NOMO-1 treated with dmso at 0.1 percent for 144 hours (cell line): ENCODE results near the gene KCNC3.

ENCODE experiments used
- DNase-seq: peaks from one replicate; lab custom pipeline; 2025; ENCODE audit not compliant: unreplicated experiment; lab: John Stamatoyannopoulos, UW

Gene KCNC3

DNA sequence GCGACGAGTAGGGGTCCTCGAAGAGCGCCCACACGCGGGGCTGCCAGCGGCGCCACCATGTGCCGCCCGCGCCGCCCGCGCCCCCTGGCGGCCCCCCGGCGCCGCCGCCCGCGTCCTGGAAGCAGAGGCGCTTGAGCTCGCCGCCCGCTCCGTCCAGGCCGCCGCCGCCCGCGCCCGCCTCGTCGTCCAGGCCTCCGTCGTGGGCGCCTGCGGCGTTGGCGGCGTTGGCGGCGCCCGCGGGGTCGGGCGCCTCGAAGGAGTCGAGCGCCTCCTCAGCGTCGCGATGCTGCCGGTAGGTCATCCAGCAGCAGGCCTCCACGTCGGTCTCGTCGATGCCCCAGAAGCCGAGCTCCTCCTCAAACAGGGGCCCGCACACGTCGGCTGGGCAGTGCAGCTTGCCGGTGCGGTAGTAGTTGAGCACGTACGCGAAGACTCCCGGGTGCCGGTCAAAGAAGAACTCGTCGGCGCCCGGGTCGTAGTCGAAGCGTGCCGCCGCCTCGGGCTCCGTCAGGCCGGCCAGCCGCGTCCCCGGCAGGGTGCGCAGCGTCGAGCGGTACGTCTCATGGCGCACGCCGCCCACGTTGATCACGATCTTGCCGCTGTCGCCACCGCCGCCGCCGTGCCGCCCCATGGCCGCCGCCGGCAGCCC, 829 bp downstream of the KCNC3 start:
- no peak for DNase-seq

DNA sequence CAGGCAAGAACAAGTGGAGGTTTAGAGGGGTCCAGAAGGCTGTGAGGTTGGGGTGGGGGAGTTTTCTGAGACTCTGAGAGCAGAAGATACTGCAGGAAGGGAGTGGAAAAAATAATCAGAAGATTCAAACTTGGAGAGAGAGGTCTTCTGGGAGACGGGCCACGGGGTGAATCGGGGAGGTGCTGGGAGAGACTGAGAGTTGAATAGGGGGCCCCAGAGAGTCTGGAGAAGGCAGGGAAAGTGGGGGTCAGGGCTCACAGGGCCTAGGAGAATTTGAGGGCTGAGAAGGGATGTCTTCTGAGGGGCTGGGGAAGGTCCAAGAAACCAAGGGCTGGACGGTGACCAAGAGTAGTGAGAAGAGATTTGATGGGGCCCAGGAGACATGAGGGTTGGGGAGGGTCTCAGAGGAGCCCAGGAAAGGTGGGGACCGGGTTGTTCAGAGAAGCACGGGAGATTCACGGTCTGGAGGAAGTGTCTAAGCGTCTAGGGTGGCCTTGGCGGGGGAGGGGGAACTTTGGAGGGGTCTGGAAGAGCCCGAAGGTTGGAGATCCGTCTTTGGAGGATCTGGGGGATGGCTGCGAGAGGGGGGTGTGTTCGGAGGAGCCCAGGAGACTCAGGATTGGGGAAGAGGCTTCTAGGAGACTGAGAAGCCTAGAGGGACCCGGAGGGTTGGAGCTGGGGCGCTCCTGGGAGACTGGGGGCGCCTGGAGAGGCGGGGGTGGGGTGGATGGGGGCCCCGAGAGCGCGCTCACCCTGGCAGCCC, 1.5 kb downstream of the KCNC3 start:
- no peak for DNase-seq

DNA sequence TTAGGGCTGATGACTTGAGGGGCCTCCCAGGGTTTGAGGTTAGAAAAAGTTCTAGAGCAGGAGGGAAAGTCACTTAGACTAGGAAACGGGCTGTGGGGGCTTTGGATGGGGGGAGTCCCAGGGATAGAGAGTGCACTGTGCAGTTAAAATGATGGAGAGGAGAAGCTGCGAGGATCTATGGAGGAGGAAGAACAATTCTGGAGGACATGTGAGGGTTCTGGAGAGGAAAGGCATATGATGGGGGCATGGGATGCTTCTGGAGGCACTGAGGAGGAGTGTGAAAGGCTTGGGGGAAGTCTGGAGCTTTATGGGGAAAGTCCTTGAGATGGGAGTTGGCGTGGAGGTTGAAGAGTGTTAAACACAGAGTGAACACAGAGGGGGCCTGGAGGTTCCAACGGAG, 2.2 kb downstream of the KCNC3 start:
- DNase-seq: no peak

DNA sequence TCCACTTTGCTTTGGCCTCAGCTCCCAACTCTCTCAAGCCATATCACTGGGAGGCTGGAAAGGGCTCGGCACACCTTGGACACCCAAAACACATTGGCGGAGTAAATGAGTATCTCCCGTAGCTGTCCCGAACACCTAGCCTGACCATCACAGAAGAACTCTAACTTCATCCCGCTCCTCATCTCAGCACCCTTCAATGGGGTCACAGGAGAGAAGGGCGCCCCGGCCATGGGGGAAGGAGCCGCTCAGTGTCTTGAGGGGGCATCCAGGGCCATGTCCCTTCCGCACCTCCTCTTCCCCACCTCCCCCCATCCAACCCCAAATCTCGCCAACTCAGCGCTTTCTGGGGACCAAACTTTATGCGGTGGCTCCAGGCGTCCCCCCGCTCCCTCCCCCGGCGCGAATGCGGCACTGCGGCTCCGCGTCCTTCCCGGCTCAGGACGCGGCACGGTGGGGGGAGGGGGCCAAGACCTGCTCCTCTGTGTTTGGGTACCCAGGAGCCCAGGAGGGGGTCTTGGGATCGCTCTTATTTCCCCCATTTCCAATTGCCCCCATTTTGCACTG, 3.0 kb downstream of the KCNC3 start:
- DNase-seq: no peak

DNA sequence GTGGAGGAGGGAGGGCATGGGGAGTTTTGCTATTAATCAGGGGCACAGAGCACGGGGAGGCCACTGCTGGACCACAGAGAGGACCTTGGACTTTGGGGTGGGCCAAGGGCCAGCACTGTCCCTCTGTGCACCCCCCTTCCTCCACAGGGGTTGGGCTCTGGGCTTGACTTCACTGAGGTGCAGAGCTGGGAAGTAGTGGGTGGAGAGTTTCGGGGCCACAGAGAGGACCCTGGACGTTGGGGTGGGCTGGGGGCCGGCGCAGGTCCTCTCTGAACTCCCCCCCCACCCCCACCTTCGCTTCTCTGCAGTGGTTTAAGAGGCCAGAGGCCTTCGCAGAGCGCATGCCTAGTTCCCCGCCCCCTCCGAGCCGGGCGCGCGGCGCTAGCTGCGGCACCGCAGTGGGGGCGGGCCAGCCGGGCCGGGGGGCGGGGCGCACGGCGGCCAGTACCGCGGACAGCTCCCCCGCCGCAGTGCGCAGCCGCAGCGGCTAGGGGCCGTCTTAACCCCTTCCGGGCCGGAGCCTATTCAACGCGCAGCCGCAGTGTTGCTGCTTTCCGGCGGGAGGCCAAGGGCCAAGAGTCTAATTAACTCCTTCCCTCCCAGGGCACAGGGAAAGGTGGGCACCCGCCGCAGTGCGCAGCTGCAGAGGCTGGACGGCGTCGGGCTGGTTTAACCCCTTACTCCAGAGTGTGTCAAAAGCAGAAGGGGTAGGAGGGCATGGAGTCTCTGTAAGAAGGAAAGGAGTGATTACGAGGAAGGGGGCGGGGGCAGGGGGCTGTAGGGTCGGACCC, 3.7 kb downstream of the KCNC3 start:
- peak; percentile 59 for DNase-seq

DNA sequence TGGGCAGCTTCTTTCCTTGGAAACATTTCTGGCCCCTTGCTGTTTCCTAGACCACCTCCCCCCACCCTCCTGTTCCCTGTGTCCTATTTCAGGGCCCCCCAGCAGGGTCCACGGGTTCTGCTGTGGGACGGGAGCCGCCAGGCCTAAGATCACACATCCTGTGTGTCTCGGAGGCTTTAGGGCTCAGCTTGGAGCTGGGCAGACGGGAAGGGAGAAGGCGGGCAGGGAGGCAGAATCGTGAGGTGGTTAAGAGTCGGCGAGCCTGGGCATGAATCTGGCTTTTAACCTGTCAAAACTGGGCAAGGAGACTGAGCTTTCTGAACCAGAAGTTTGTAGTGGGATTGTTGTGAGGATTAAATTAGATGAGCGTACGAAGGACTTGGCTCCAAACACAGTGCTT, 4.8 kb downstream of the KCNC3 start:
- DNase-seq: no peak

DNA sequence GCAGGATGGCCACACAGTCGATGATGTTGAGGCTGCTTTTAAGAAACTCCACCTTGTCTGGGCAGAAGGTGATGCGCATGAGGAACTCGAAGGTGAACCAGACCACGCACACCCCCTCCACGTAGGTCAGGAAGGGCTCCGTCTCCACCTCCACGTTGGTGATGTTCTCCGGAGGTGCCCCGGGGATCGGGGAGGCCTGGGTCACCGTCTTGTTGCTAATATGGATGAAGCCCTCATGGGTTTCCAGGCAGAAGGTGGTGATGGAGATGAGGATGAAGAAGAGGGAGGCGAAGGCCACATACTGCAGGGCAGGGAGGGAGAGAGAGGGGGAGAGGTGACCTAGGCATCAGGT, 5.4 kb downstream of the KCNC3 start:
- DNase-seq: no peak

DNA sequence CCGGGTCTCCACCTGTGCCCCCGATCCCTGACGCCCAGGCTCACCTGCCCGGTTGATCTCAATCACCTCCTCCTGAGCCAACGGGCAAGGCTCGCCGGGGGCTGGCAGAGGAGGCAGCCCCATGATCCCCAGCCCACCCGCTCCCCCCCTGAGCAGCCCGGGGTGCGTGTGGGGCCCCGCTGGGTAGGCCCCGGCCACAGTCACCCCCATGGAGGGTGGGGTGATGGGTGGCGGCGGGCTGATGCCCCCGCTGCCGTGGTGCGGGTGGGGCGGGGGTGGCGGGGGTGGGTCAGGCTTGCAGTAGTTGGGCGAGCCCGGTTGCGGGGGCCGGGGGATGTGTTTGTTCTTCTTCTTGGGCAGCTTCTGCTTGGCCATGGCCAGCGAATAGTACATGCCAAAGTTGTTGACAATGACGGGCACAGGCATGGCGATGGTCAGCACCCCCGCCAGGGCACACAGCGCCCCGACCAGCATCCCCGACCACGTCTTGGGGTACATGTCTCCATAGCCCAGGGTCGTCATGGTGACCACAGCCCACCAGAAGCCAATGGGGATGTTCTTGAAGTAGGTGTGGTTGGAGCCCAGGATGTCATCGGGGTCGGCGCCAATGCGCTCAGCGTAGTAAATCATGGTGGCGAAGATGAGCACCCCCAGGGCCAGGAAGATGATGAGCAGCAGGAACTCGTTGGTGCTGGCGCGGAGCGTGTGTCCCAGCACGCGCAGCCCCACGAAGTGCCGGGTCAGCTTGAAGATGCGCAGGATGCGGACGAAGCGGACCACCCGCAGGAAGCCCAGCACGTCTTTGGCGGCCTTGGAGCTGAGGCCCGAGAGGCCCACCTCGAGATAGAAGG, 6.0 kb downstream of the KCNC3 start:
- no peak for DNase-seq

DNA sequence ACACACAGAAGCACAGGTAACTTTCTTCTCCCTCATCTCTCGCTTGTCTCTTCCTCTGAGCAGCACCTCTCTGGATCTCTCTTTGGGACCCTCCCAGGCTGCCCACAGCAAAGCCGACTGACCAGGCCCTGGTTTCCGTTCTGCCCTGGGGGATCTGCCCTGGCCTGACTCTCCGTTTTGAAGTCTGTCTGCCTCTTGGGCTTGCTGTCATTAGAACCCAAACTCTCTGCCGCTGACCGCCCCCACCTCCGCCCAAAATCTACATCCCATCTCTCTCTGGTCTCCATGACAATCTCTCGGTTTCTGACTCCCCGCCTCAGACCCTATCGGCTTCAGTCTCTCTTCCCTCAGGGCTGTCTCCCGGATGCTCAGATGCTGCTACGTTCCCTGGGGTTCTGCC, 6.9 kb downstream of the KCNC3 start:
- DNase-seq: no peak

DNA sequence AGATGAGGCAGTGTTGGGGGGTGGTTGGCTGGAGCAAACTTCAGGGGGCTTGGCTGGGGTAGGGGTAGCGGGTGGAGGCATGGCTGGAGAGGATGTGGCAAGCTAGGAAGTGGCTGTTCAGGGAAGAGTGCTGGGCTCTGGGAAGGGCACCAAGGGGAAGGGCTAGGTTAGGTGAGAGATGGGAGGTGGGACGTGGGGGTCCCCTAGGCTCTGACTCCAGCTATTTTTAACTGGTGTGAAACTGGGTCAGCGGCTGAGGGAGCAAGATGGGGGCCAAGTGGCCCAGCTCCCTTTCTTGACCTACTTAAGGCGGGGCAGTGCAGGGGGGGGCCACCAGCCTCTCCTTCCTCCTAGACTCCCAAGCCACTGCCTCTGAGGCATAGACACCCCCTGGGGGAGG, 7.3 kb downstream of the KCNC3 start:
- no peak for DNase-seq

DNA sequence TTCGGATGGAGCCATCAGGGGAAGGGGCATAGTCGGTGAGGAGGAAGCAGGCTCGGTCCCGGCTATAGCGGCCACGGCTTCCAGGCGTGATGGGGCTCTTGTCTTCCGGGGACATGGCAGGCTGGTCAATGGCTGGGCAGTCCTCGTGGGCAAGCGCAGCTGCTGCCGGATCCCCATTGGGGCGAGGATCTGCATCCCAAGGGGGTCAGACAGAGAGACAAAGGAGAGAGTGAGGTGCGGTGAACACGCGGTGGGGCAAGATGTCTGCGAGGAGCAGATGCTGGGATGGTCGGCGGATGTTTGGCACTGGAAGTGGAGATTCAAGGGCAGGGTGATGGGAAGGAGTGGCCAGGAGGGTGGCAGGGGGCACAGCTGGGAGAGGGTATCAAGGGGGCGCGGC, 8.6 kb downstream of the KCNC3 start:
- DNase-seq: no peak

DNA sequence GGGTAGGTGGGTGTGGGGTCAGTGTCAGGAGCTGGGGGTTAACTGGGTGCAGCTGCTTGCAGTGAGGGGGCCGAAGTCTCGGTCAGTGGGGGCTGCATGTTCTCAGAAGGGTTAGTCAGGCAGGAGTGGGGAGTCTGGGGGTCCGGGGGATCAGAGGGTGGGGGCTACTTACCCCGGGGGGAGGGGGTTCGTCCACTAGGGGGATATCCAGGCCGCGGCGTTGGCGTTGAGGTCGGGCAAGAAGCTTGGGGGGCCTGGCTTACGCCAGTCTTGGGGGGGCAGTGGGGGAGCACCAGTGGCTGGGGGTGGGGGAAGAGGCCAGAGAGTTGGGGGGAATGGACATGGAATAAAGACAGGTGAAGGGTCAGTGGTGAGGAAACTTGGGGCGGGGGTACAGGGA, 9.1 kb downstream of the KCNC3 start:
- DNase-seq: no peak

DNA sequence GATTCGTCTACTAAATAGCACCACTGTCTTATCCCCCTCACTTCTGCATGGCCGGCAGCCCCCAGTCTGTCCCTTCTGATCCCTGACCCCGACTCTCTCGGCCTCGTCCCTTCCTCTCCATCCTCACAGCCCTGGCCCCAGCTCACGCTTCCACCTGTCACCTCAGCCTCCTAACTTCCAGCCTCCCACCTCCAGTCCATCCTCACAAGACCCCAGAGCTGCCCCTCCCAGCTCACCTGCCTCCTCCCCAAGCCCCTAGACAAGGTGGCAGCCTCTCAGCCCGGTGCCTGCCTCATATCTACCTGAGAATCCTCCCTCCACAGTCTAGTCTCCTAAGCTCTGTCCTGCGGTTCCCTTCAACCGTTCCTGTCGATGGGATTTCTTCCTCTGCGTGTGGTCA, 10.0 kb downstream of the KCNC3 start:
- DNase-seq: no peak

DNA sequence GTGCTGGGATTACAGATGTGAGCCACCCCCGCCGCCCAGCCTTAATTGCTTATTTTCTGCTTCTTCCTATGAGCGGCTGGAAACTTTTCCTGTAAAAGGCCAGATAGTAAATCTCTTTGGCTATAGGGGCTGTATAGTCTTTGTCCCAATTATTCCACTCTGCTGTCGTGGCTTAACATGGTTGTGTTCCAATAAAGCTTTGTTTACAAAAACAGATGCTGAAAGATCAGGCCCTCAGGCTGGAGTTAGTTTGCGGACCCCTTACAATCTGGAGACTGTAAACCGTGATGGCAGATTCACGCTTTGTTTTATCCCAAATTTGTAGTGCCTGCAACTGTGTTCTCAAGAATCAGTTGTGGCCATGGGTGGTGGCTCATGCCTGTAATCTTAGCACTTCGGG, 10.7 kb downstream of the KCNC3 start:
- DNase-seq: no peak

DNA sequence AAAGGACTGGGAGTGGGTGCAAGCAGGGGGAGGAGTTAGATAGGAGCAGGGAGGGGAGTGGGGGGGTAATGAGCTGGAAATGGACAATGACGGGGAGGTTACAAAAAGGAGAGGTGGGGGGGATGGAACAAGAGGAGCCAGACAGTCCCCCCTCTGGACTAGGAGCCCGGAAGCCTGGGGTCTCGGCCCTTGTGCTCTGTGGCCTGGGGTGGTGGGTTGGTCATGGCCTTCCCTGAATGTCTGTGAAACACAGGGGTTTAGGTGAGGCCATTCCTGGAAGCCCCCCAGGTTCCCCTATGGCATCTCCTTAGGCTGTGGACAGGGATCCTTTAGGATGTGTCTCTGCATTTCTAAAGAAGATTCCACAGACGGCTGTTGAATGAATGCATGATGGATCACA, 12.1 kb downstream of the KCNC3 start:
- DNase-seq: no peak

DNA sequence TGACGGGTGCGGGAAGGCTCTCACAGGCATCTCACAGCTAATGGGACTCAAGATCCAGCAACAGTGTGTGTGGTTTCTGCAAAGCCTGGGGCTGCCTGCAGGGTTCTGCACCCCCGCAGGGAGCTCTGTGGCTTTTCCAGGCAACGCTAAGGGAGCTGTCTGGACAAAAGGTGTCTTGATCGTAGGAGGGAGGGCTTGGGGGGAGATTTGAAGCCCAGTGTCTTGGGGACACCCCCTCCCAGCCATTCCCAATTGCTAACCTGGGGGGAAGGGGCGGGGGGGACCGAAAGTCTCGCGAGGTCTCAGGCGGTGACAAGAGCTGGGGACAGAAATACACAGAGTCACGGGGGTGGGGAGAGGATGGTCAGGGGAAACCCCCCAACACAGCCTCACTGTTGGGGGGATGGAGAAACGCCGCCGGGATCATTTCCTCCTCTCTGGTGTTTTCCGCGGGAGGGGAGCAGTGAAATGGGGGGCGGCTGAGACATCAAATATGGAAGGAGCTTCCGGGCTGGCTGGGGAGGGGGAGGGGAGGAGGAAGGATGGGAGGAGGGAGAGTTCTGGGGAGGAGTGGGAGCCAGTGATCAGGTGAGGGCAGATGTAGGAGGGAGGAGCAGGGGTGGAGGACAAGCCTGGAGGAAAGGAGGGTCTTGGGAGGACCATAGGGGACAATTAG, 13.3 kb downstream of the KCNC3 start:
- DNase-seq: no peak

DNA sequence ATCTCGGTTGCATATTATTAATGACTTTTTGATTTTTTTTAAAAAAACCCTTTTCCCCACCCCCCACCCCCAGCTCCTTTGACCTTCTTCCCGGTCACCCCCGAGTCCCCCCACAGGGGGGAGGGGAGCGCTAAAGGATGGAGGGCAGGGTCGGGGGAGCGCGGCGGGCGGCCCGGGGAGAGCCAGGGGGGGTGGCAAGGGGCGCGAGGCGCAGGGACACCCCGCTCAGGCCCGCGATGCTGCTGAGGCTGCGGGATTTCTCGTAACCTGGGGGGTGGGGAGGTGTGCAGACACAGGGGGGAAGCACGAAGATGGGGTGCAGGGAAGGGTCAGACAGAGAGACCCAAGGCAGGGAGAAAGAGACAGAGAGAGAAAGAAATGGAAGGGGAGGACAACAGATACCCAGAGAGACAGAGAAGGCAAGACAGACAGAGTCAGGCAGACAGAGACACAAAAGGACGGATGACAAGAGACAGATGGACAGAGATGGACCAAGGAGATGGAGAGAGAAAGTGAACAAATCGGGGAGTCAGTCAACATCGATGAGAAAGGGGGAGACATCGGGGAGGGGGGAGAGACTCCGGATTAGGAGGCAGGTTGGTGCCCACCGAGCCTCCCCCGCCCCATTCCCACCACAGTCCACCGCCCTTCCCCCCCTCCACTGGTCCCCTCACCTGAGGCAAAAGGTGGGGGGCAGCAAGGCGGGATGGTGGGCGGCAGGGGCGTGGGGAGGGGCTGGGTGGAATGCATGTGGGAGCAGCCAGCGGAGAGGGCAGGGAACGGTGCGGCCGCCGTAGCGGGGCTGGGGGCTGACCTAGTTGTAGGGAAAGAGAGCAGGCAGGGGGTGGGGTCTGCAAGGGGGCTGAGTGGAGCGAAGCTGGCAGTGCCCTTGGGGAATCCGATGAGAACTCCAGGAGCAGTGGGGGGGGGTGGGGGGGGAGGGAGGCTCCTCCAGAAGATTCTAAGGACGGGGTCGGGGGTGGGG, 14.2 kb downstream of the KCNC3 start:
- DNase-seq: no peak

DNA sequence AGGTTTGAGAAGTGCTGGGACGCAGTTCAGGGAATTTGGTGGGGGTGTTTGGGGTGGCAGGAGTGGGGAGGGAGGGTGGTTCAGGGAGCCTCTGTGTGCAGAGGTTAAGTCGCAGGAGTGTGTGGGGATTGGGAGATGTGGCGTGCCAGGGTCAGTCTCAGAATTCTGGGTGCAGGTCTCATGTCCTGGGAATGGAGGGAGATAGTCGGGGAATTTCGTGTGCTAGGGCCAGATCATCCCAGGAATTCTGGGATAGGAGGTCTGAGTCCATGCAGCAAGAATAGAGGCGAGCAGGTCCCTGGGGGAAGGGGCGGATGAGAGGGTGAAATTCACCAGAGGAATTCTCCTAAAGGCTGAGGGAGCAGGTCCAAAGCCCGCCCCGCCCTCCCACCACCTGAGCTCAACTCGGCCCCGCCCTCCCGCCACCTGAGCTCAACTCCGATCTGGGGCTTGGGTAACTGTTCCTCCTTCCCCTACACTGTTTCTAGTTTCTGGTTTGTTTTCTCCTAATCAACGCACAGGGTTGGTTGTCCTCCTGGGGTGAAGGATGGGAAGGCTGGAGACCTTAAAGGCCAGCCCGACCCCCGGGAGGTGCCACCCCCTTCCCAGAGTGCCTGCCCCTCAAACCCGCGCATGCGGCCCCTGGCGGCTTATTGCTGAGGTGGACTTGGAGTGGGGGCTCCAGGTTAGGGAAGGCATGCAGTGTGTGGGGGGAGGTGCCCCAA, 15.2 kb downstream of the KCNC3 start:
- DNase-seq: no peak
